Transverse colon (tissue), 4 donors: ENCODE measurements around the gene IQSEC3. TPM values are rescaled to one million over a fixed set of nuclear protein-coding genes. Genes with fewer than 3 reads are reported as not detected.

Source experiments
- DNase-seq: peaks from one replicate; pipeline ENCODE4 v3.0.0-alpha.2; 2019
- H3K27ac ChIP-seq, 4 donors: fragments of 200-600 bp; sonication (generic); 2 replicates each; pipeline ENCODE4 v1.5.1; 2016 to 2018; ENCODE audit warnings: inconsistent platforms in 4 of 4
- H3K27me3 ChIP-seq: fragments of 200-600 bp; sonication (generic); 2 replicates; pipeline ENCODE4 v1.5.1; 2017; ENCODE audit warnings: inconsistent platforms
- H3K36me3 ChIP-seq, 4 donors: fragments of 200-600 bp; sonication (generic); 2 replicates each; pipeline ENCODE4 v1.5.1; 2017 to 2019; ENCODE audit warnings: inconsistent platforms in 4 of 4
- H3K4me1 ChIP-seq, 4 donors: fragments of 200-600 bp; sonication (generic); 2 replicates each; pipeline ENCODE4 v1.5.1; 2017 to 2020; ENCODE audit warnings: inconsistent platforms in 4 of 4
- H3K4me3 ChIP-seq, 4 donors: fragments of 200-600 bp; sonication (generic); 1 replicate in 1 of 4; 2 replicates in 3 of 4; pipeline versions ENCODE4 v1.5.1 to v1.6.1; 2017 to 2019; ENCODE audit warnings: inconsistent platforms in 4 of 4
- H3K9me3 ChIP-seq, 2 donors: fragments of 200-600 bp; sonication (generic); 2 replicates each; pipeline ENCODE4 v1.5.1; 2017 to 2019; ENCODE audit warnings: inconsistent platforms in 2 of 2
- EP300 ChIP-seq: sonication (generic); formaldehyde crosslinking; IDR thresholded peaks from one replicate; pipeline ENCODE4 v1.6.1; 2017; ENCODE audit warnings: antibody characterized with exemption, low read depth
- POLR2A ChIP-seq: fragments of 450-650 bp; IDR thresholded peaks from one replicate; pipeline ENCODE4 v1.6.1; 2016; ENCODE audit warnings: antibody characterized with exemption, mild to moderate bottlenecking, moderate library complexity
- POLR2AphosphoS5 ChIP-seq, 3 donors: sonication (generic); formaldehyde crosslinking; IDR thresholded peaks; one replicate each; pipeline ENCODE4 v1.6.1; 2016; ENCODE audit warnings: antibody characterized with exemption in 3 of 3
- WGBS, 2 donors: methylation state at CpG; one replicate each; pipeline ENCODE4 v1.1.5; 2018; ENCODE audit warnings: low coverage in 1 of 2; 5-methylcytosine and 5-hydroxymethylcytosine counted together
- in situ Hi-C, 4 donors: fragments of 200-750 bp; cut with MboI; loops; one replicate each; pipeline versions ENCODE4 v1.15.0 to v1.15.1; 2017; ENCODE audit warnings: low sequenced_read_pairs in 3 of 4, low pct_ligation_motif_present in 1 of 4, low pct_unique_long_range_greater_than_20kb in 1 of 4
- intact Hi-C: fragments of 100-400 bp; cut with DNase I; formaldehyde crosslinking; loops from one replicate; pipeline ENCODE4 v1.15.1; 2023; ENCODE audit warnings: low total_unique reads
- total RNA-seq, 4 donors: library from RNA; depleted of rRNA; stranded (reverse); fragments of >200 nt; gene quantifications; one replicate each; pipeline ENCODE4 v1.1.0, GENCODE V29; 2016
- TF ChIP-seq, protein P1 (sequence below), 5 experiments: fragments of 200-600 bp in 3 of 5; fragments of 450-650 bp in 2 of 5; sonication (generic) in 3 of 5; IDR thresholded peaks; 1 replicate in 2 of 5; 2 replicates in 3 of 5; pipeline ENCODE4 v1.5.1; 2016 to 2017; ENCODE audit warnings: antibody characterized with exemption in 5 of 5, inconsistent platforms in 3 of 5, mild to moderate bottlenecking in 2 of 5, moderate library complexity in 1 of 5

IQSEC3 gene
- total RNA-seq, 4 donors from 2014 or later = 0.16 to 35.4 (median 0.27) TPM; not detected in 1

- 40 to 80% methylated on average over 1 to 15 of the region's 15 CpGs for WGBS, 2 donors
- DNase-seq = no peak
- Histone ChIP-seq H3K9me3 (no peaks in the 10 kb centered on the region), H3K27ac (no peak overlapping the region), H3K4me3 (no peak overlapping the region), H3K4me1 (peaks cover 0 to 37% (median 28%) of the 10 kb centered on the region in 4 donors), H3K36me3 (no peaks in the 10 kb centered on the region), H3K27me3 (no peaks in the 10 kb centered on the region)
- TF ChIP-seq EP300 = no peak
- TF ChIP-seq POLR2AphosphoS5 (IDR thresholded peaks at IDR 0.05) = no peak
- TF ChIP-seq, protein P1, sequence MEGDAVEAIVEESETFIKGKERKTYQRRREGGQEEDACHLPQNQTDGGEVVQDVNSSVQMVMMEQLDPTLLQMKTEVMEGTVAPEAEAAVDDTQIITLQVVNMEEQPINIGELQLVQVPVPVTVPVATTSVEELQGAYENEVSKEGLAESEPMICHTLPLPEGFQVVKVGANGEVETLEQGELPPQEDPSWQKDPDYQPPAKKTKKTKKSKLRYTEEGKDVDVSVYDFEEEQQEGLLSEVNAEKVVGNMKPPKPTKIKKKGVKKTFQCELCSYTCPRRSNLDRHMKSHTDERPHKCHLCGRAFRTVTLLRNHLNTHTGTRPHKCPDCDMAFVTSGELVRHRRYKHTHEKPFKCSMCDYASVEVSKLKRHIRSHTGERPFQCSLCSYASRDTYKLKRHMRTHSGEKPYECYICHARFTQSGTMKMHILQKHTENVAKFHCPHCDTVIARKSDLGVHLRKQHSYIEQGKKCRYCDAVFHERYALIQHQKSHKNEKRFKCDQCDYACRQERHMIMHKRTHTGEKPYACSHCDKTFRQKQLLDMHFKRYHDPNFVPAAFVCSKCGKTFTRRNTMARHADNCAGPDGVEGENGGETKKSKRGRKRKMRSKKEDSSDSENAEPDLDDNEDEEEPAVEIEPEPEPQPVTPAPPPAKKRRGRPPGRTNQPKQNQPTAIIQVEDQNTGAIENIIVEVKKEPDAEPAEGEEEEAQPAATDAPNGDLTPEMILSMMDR (IDR thresholded peaks at IDR 0.05) = no peak
- no peak for TF ChIP-seq POLR2A
- in situ Hi-C loops (no loop called here), intact Hi-C loops (no loop called here)
These were observed 106.2 kb downstream of the IQSEC3 start for GRCh38 chr12:172732-173161.

- Histone ChIP-seq H3K27me3 (no peaks in the 10 kb centered on the region), H3K9me3 (no peaks in the 10 kb centered on the region), H3K36me3 (no peaks in the 10 kb centered on the region), H3K27ac (no peak overlapping the region), H3K4me3 (no peak overlapping the region), H3K4me1 (peaks cover 0 to 37% (median 28%) of the 10 kb centered on the region in 4 donors)
- TF ChIP-seq EP300 (no peak), POLR2A (no peak), POLR2AphosphoS5 (IDR thresholded peaks at IDR 0.05) (no peak)
- TF ChIP-seq, protein P1 (IDR thresholded peaks at IDR 0.05) = no peak
- in situ Hi-C loops = no loop called here
- whole genome bisulfite sequencing, 2 donors = 50 to 75% methylated on average over 2 to 6 of the region's 6 CpGs
- intact Hi-C loops = no loop called here
- DNase-seq = no peak
These were observed 107.6 kb downstream of the IQSEC3 start for GRCh38 chr12:174124-174523.

DNA sequence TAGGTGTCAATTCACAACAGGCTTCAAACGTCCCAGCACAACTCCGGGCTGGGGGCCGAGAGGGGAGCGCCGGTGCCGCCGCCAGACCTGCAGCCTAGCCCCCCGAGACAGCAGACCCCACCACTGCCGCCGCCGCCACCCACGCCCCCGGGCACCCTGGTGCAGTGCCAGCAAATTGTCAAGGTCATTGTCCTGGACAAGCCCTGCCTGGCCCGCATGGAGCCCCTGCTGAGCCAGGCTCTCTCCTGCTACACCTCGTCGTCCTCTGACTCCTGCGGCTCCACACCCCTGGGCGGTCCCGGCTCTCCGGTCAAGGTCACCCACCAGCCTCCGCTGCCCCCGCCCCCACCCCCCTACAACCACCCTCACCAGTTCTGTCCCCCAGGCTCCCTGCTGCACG lies 108.0 kb downstream of the IQSEC3 start:
- Histone ChIP-seq H3K36me3 (no peaks in the 10 kb centered on the region), H3K27ac (no peak overlapping the region), H3K9me3 (no peaks in the 10 kb centered on the region), H3K4me1 (peaks cover 0 to 37% (median 28%) of the 10 kb centered on the region in 4 donors), H3K27me3 (no peaks in the 10 kb centered on the region), H3K4me3 (no peak overlapping the region)
- WGBS, 2 donors = 77% methylated on average over 19 of the region's 23 CpGs; no CpG with 5 or more reads in 1 of the 2 donors
- in situ Hi-C loops (no loop called here), intact Hi-C loops (no loop called here)
- TF ChIP-seq POLR2AphosphoS5 (IDR thresholded peaks at IDR 0.05) (no peak), EP300 (no peak), POLR2A (no peak)
- TF ChIP-seq, protein P1 (IDR thresholded peaks at IDR 0.05) = no peak
- DNase-seq = no peak

GRCh38 chr12:175250-175649 lies 108.7 kb downstream of the IQSEC3 start:
- intact Hi-C loops = no loop called here
- no peak for DNase-seq
- TF ChIP-seq POLR2A (no peak), EP300 (no peak), POLR2AphosphoS5 (IDR thresholded peaks at IDR 0.05) (no peak)
- TF ChIP-seq, protein P1 (IDR thresholded peaks at IDR 0.05) = no peak
- Histone ChIP-seq H3K9me3 (no peaks in the 10 kb centered on the region), H3K4me1 (peaks cover 0 to 37% (median 28%) of the 10 kb centered on the region in 4 donors), H3K27me3 (no peaks in the 10 kb centered on the region), H3K4me3 (no peak overlapping the region), H3K36me3 (no peaks in the 10 kb centered on the region), H3K27ac (no peak overlapping the region)
- in situ Hi-C loops = no loop called here
- WGBS, 2 donors = 47% methylated on average over 10 of the region's 10 CpGs; no CpG with 5 or more reads in 1 of the 2 donors
